GM12891 (cell line): Measurements from ENCODE around the gene ABHD1.

Source experiments
- DNase-seq: peaks from one replicate; pipeline ENCODE4 v3.0.0; 2011; ENCODE audit warnings: low spot score; ENCODE audit not compliant: insufficient read length
- FAIRE-seq: peaks from 2 replicates; lab custom pipeline; 2011; peaks lifted over from hg19 to GRCh38; lab: Jason Lieb, UNC
- PAX5 ChIP-seq: IDR thresholded peaks from 2 replicates; pipeline ENCODE4 v1.6.1; 2011; ENCODE audit warnings: low read length, moderate library complexity, mild to moderate bottlenecking; ENCODE audit not compliant: insufficient read depth, severe bottlenecking
- POLR2A ChIP-seq: IDR thresholded peaks from 2 replicates; pipeline ENCODE4 v1.6.1; 2011; ENCODE audit warnings: low read depth, low read length, control low read depth
- POLR2AphosphoS5 ChIP-seq: IDR thresholded peaks from 2 replicates; pipeline ENCODE4 v1.6.1; 2011; ENCODE audit warnings: low read depth, low read length, control low read depth
- POU2F2 ChIP-seq: IDR thresholded peaks from 2 replicates; pipeline ENCODE4 v1.6.1; 2011; ENCODE audit warnings: low read depth, mild to moderate bottlenecking, control low read depth, low read length, moderate library complexity
- SPI1 ChIP-seq: IDR thresholded peaks from 2 replicates; pipeline ENCODE4 v1.6.1; 2011; ENCODE audit warnings: low read depth, low read length, control low read depth
- TAF1 ChIP-seq: IDR thresholded peaks from 2 replicates; pipeline ENCODE4 v1.6.1; 2011; ENCODE audit warnings: low read depth, low read length, control low read depth

Gene ABHD1

GRCh38 chr2:27126252-27126710 lies 2.7 kb downstream of the ABHD1 start:
- FAIRE-seq (no peak), DNase-seq (no peak)
- TF ChIP-seq SPI1, result no peak
- no peak for TF ChIP-seq TAF1
- TF ChIP-seq POU2F2, result no peak
- no peak for TF ChIP-seq POLR2A
- TF ChIP-seq PAX5, result no peak

- FAIRE-seq (no peak), DNase-seq (no peak)
- no peak for TF ChIP-seq SPI1
- TF ChIP-seq TAF1, result no peak
- no peak for TF ChIP-seq POLR2A
- no peak for TF ChIP-seq POU2F2
- no peak for TF ChIP-seq POLR2AphosphoS5
- no peak for TF ChIP-seq PAX5
Observed at GRCh38 chr2:27127883-27128667, 4.5 kb downstream of the ABHD1 start.

GRCh38 chr2:27128668-27129571 lies 5.3 kb downstream of the ABHD1 start:
- no peak for DNase-seq
- FAIRE-seq, result no peak
- TF ChIP-seq TAF1, result no peak
- TF ChIP-seq POU2F2, result no peak
- TF ChIP-seq SPI1, result no peak
- TF ChIP-seq POLR2AphosphoS5, result no peak
- TF ChIP-seq PAX5, result no peak
- TF ChIP-seq POLR2A, result no peak

GRCh38 chr2:27130396-27130795 lies 6.8 kb downstream of the ABHD1 start:
- TF ChIP-seq POU2F2 (no peak), PAX5 (no peak), TAF1 (no peak), POLR2AphosphoS5 (no peak), POLR2A (no peak), SPI1 (no peak)
- DNase-seq, result no peak
- no peak for FAIRE-seq

- no peak for TF ChIP-seq POLR2AphosphoS5
- no peak for TF ChIP-seq POU2F2
- no peak for TF ChIP-seq PAX5
- no peak for TF ChIP-seq POLR2A
- TF ChIP-seq TAF1, result no peak
- no peak for TF ChIP-seq SPI1
- DNase-seq, result no peak
- FAIRE-seq, result no peak
Observed at GRCh38 chr2:27131429-27131828, 7.8 kb downstream of the ABHD1 start.

- no peak for TF ChIP-seq PAX5
- TF ChIP-seq POLR2AphosphoS5, result no peak
- no peak for TF ChIP-seq POLR2A
- TF ChIP-seq SPI1, result no peak
- no peak for TF ChIP-seq TAF1
- TF ChIP-seq POU2F2, result no peak
- no peak for FAIRE-seq
- no peak for DNase-seq
Observed at GRCh38 chr2:27133195-27133875, 9.7 kb downstream of the ABHD1 start.

- FAIRE-seq, result peak; percentile 100
Observed at GRCh38 chr2:27133905-27134780, 10.5 kb downstream of the ABHD1 start, which contains the start of gene PREB. PREB (minus strand) TSS chr2:27134636; CDS start chr2:27134421, 215 bp downstream.

More at GRCh38 chr2:27133905-27134780, 10.5 kb downstream of the ABHD1 start, which contains the start of gene PREB:
- DNase-seq, result peak; percentile 100
- TF ChIP-seq PAX5 (no peak), SPI1 (no peak), POU2F2 (no peak), POLR2AphosphoS5 (peak; percentile 66), POLR2A (peak; percentile 76; the same call in 1 of the 2 replicates), TAF1 (no peak)
